Measurements from ENCODE around the gene OR10G6. TPM values are rescaled to one million over a fixed set of nuclear protein-coding genes. Genes with fewer than 3 reads are reported as not detected.

The OR10G6 gene
- total RNA-seq, 2 donors from 2014 or later, result not detected

Other genes starting within 250 kb of the OR10G6 start
- gene OR6X1, start 240.6 kb downstream of the OR10G6 start, total RNA-seq, result not detected
- gene OR6M1, start 188.8 kb downstream of the OR10G6 start, total RNA-seq, result not detected
- not detected for gene TMEM225, start 109.5 kb downstream of the OR10G6 start, total RNA-seq
- not detected for gene OR8D4, start 93.0 kb downstream of the OR10G6 start, total RNA-seq
- not detected for gene OR4D5, start 55.5 kb downstream of the OR10G6 start, total RNA-seq
- not detected for gene OR6T1, start 51.3 kb downstream of the OR10G6 start, total RNA-seq
- gene OR10S1, start 17.4 kb downstream of the OR10G6 start, total RNA-seq, result not detected
- gene OR10G4, start 17.8 kb upstream of the OR10G6 start, total RNA-seq, result not detected
- gene OR10G9, start 27.9 kb upstream of the OR10G6 start, total RNA-seq, result not detected
- not detected for gene OR10G8, start 31.6 kb upstream of the OR10G6 start, total RNA-seq
- not detected for gene OR10G7, start 46.2 kb upstream of the OR10G6 start, total RNA-seq
- 10 to 100 TPM in 1 of 2 donors, 1 to 10 TPM in 1; 4.4 to 12.5 TPM for gene VWA5A, start 120.3 kb upstream of the OR10G6 start, total RNA-seq
- gene OR10D3, start 188.2 kb upstream of the OR10G6 start, total RNA-seq, result not detected
- gene OR8G1, start 245.9 kb upstream of the OR10G6 start, total RNA-seq, result not detected

Data from natural killer cell treated with Interleukin-12 subunit alpha and Interleukin-12 subunit beta and Interleukin-15 and Interleukin-18, amount 100 ng/mL, for 72 hours (primary cell).